GM18507 (cell line): ENCODE results near the gene GLRA1.
"Not testable (repeated sequence)": the region's sequence is repeated elsewhere in the genome, so short reads cannot be mapped to it uniquely, and the experiment has no call there.

Experiments
- DNase-seq: peaks from one replicate; pipeline ENCODE4 v3.0.0; 2011; ENCODE audit warnings: low read depth; ENCODE audit not compliant: insufficient read length; ENCODE audit errors: extremely low spot score
- FAIRE-seq: peaks from 2 replicates; lab custom pipeline; 2011; peaks lifted over from hg19 to GRCh38; lab: Jason Lieb, UNC

The GLRA1 gene

GRCh38 chr5:151892393-151892792 lies 32.3 kb downstream of the GLRA1 start:
- FAIRE-seq (no peak), DNase-seq (no peak)

GRCh38 chr5:151890299-151890698 lies 34.4 kb downstream of the GLRA1 start:
- no peak for FAIRE-seq
- DNase-seq, result no peak

GRCh38 chr5:151889614-151890013 lies 35.0 kb downstream of the GLRA1 start:
- no peak for FAIRE-seq

GRCh38 chr5:151886546-151887275 lies 37.9 kb downstream of the GLRA1 start:
- no peak for DNase-seq
- FAIRE-seq, result no peak

More at GRCh38 chr5:151889614-151890013, 35.0 kb downstream of the GLRA1 start:
- DNase-seq, result no peak

GRCh38 chr5:151885138-151885908 lies 39.3 kb downstream of the GLRA1 start:
- no peak for DNase-seq
- FAIRE-seq, result no peak

GRCh38 chr5:151881621-151882225 lies 42.9 kb downstream of the GLRA1 start:
- FAIRE-seq, result no peak
- DNase-seq, result no peak

GRCh38 chr5:151880324-151880723 lies 44.3 kb downstream of the GLRA1 start:
- DNase-seq, result no peak
- FAIRE-seq, result no peak

- DNase-seq (no peak), FAIRE-seq (no peak)
These were observed 51.0 kb downstream of the GLRA1 start for GRCh38 chr5:151873701-151874100.

- FAIRE-seq (no peak), DNase-seq (no peak)
These were observed 52.0 kb downstream of the GLRA1 start for GRCh38 chr5:151872701-151873100.

- FAIRE-seq (no peak), DNase-seq (no peak)
These were observed 53.8 kb downstream of the GLRA1 start for GRCh38 chr5:151870820-151871219.

GRCh38 chr5:151870271-151870670 lies 54.4 kb downstream of the GLRA1 start:
- FAIRE-seq (no peak), DNase-seq (no peak)

- no peak for FAIRE-seq
These were observed 54.8 kb downstream of the GLRA1 start for GRCh38 chr5:151869843-151870242.

GRCh38 chr5:151868451-151868850 lies 56.2 kb downstream of the GLRA1 start:
- no peak for FAIRE-seq
- no peak for DNase-seq

More at GRCh38 chr5:151869843-151870242, 54.8 kb downstream of the GLRA1 start:
- no peak for DNase-seq

GRCh38 chr5:151864061-151864748 lies 60.4 kb downstream of the GLRA1 start:
- FAIRE-seq, result no peak
- DNase-seq, result no peak

GRCh38 chr5:151863566-151863965 lies 61.1 kb downstream of the GLRA1 start:
- no peak for FAIRE-seq

GRCh38 chr5:151862811-151863472 lies 61.7 kb downstream of the GLRA1 start:
- FAIRE-seq (no peak), DNase-seq (no peak)

More at GRCh38 chr5:151863566-151863965, 61.1 kb downstream of the GLRA1 start:
- no peak for DNase-seq

- not testable (repeated sequence) for FAIRE-seq, DNase-seq
These were observed 63.8 kb downstream of the GLRA1 start for GRCh38 chr5:151860867-151861266.

- FAIRE-seq (no peak), DNase-seq (no peak)
These were observed 67.8 kb downstream of the GLRA1 start for GRCh38 chr5:151856861-151857260.

- FAIRE-seq, result no peak
- no peak for DNase-seq
These were observed 69.0 kb downstream of the GLRA1 start for GRCh38 chr5:151855701-151856100.
